Superior temporal gyrus (tissue), 1 donor: Measurements from ENCODE around the gene MYD88.

Source experiments
- DNase-seq: peaks from one replicate; pipeline ENCODE4 v3.0.0-alpha.2; 2016; ENCODE audit errors: extremely low spot score

The MYD88 gene

GRCh38 chr3:38112378-38112761 is 26.1 kb upstream of the MYD88 start:
- DNase-seq, result no peak

GRCh38 chr3:38114052-38114874 is 24.2 kb upstream of the MYD88 start:
- no peak for DNase-seq

- DNase-seq, result no peak
Observed at GRCh38 chr3:38114875-38115644, 23.4 kb upstream of the MYD88 start.

- DNase-seq, result no peak
Observed at GRCh38 chr3:38115645-38116427, 22.6 kb upstream of the MYD88 start.

GRCh38 chr3:38116471-38117162 is 21.8 kb upstream of the MYD88 start:
- no peak for DNase-seq

- DNase-seq, result no peak
Observed at GRCh38 chr3:38117163-38117716, 21.2 kb upstream of the MYD88 start.

GRCh38 chr3:38117748-38118420 is 20.6 kb upstream of the MYD88 start:
- peak; percentile 46 for DNase-seq

- DNase-seq, result no peak
Observed at GRCh38 chr3:38118421-38119247, 19.8 kb upstream of the MYD88 start.

GRCh38 chr3:38119248-38119544 is 19.3 kb upstream of the MYD88 start:
- DNase-seq, result no peak

- no peak for DNase-seq
Observed at GRCh38 chr3:38119821-38120692, 18.4 kb upstream of the MYD88 start.

GRCh38 chr3:38120693-38121450 is 17.6 kb upstream of the MYD88 start:
- no peak for DNase-seq

GRCh38 chr3:38121451-38121831 is 17.0 kb upstream of the MYD88 start:
- no peak for DNase-seq

- DNase-seq, result no peak
Observed at GRCh38 chr3:38121832-38122461, 16.5 kb upstream of the MYD88 start.

- no peak for DNase-seq
Observed at GRCh38 chr3:38122712-38123290, 15.7 kb upstream of the MYD88 start.

- no peak for DNase-seq
Observed at GRCh38 chr3:38124324-38125122, 13.9 kb upstream of the MYD88 start.

- no peak for DNase-seq
Observed at GRCh38 chr3:38125305-38126120, 12.9 kb upstream of the MYD88 start.
